GM21515 (cell line): ENCODE measurements around the gene GPHN.

ENCODE experiments used
- ATAC-seq: cut with Tn5 transposase; IDR thresholded peaks from one replicate; pipeline ENCODE4 v1.9.1; 2021; ENCODE audit not compliant: unreplicated experiment

GPHN gene

DNA sequence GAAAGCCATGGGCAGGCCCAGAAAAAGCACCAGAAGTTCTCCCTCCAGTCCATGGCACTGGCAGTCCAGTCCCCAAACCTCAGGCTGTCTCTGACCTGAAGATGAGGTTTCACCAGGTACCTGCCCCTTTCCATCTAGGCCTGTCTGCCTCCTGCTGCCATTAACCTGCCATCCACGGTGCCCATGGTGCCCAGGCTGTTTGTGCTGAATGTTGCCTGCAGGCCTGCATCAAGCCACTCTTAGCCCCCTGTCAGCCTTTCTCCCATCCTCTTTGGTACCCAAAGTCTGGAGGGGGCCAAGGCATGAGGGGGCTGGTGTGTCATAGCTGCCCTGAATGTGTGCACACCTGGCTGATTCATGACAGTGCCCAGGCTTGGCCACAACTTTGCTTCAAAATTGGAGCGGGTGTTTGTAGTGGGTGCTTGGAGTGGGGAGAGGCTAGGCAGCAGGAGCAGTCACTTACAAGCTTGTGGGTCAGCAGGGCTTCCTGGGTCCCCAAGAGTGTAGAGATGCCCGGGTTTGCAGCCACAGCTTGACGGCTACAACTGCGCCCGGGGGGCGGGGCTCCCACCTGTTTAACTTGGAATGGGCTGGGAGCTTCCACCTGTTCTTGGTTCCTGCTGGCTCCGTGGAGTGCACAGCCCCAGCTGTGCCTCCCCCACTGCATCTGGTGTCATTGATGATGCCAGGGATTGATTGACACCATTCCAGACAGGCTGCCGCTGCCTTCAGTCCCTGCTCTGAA is 88.5 kb downstream of the GPHN start:
- no peak for ATAC-seq

DNA sequence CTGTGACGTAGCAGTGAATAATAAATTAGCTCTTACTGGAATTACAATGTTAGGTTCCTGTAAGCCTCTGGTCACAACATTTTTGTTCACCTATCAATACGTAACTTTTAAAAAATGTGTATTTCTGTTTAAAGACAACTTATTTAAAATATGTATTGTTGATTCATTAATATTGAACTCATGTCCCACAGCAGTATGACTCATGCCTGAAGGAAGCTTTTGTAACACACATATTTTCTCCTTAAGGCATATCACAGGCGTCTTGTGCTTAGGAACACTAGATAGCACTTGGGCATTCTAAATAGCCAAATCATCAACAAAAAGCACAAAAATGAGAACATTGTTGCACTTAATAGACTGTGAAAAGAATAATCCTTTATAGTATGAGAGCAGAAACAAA is 92.5 kb downstream of the GPHN start:
- ATAC-seq, result no peak

DNA sequence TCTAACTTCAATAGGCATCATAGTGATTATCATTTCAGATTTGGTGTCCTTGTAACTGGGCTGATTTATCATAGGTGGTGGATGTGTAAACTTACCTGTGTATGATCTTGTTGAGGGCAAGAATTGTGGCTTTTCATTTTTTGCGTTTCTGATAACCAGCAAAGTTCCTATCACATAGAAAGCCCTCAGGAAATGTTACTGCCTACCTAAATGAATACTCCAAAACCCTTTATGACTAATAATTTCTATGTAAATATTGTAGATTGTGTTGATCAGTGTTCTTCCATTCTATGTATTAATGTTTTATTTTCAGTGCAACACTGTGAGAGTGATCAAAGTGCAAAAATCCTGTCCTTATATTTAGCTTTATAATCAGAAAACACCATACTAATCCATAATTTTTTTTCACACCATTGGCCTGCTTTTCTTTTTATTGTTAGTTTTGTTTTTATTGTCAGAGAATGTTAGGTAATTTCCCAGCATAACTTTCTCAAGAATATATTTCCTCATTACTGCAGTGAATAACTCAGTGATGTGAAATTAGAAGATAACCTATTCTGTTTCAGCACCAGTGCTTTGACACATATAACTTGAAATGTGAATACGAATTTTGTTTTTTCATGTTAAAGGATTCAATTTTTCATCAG is 94.1 kb downstream of the GPHN start:
- ATAC-seq, result no peak

DNA sequence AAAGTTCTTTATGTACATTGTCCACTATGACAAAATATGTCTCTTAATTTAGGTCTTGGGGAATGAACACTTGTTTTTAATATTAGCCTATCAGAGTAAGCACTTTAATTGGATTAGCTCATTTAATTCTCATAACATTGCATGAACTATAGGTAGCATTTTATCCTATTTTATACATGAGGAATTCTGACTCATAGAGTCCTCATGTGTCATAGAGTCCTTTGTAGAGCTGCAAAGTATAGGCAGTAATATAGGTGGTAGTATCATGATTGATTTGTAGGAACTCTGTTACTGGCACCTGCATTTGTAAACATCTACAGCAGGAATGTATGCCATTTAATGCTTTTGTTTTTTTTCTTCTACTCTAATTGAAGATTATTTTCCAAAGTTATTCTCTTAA is 96.0 kb downstream of the GPHN start:
- no peak for ATAC-seq

DNA sequence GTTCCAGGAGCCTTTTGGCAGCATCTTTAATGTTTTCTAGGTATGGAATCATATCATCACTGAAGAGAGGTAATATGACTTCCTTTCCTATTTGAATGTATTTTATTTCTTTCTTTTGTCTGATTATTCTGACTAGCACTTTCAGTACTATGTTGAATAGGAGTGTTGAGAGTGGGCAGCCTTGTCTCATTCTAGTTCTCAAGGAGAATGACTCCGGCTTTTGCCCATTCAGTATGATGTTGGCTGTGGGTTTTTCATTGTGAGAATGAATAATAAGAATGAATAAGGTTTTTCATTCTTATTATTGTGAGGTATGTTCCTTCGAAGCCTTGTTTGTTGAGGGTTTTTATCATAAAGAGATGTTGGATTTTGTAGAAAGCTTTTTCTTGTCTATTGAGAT is 98.9 kb downstream of the GPHN start:
- ATAC-seq, result no peak

DNA sequence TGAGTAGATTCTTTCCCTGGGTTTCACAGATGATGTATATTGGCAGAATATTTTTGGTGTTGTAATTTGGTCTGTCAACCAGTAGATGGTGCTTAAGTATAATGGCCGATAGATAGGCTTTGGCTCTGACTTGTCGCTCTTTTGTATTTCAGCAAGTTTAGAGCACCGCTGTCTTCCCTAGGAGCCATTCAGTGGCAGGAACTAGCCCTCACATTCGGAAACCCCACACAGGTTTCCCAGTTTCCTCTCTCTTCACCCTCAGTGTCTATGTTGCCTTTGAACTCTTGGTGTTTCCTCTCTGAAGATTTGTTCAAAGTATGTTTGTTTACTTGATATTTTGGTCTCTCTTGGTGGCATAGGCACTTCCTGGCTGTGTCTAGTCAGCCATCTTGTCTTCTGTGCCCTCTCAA is 102.2 kb downstream of the GPHN start:
- ATAC-seq, result no peak

DNA sequence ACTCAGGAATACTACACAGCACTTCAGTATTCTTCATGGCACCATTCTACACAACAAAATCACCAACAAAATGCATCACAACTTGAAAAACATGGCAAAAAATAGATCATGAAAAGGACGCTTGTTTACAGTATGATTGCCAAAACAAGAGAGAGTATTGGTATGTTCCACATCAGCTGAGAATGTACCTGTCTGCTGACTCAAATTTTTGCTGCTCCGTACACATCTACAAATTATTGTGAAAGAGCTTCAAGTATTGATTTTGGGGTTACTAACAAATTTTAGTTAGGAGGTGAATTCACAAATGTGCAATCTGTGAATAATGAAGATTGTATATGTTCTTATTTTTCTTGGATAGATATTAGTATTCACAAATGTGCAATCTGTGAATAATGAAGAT is 105.4 kb downstream of the GPHN start:
- ATAC-seq, result no peak

DNA sequence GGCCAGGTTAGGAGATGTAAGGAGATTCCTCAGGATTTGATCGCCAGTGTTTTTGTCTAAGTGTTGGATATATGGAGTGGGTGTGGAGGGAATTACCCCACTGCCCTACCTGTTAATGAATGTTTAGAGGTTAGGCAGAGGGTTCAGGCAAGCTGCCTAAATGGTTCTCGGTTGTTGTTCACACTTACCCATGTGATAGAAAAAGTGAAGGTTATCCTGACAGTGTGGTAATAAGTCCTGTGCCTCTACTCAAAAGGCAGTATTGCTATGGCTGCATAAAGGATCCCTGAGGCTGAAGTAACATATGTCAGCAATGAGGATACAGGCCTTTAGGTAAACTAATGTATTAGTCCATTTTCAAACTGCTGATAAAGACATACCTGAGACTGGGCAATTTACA is 112.0 kb downstream of the GPHN start:
- ATAC-seq, result no peak

DNA sequence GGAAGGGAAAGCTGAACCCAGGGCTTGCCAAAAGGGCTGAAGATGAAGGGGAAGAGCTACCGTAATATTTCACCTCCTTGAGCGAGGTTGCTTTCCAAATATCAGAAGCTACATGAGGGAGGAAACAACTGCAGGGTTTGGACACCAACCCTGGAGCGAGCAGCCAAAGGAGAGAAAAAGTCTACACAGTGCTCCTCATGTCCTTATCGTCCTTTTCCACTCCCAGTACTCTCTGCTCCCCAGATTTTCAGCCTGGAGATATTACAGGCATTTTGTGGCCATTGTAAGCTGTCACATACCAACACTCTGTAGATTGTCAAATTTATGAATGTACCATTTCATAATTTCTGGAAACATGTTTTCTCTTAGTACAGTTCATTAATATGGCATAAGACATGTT is 115.9 kb downstream of the GPHN start:
- ATAC-seq, result no peak

GRCh38 chr14:66624336-66624937 is 116.5 kb downstream of the GPHN start:
- ATAC-seq, result no peak

- no peak for ATAC-seq
Observed at GRCh38 chr14:66628636-66629035, 120.7 kb downstream of the GPHN start.

DNA sequence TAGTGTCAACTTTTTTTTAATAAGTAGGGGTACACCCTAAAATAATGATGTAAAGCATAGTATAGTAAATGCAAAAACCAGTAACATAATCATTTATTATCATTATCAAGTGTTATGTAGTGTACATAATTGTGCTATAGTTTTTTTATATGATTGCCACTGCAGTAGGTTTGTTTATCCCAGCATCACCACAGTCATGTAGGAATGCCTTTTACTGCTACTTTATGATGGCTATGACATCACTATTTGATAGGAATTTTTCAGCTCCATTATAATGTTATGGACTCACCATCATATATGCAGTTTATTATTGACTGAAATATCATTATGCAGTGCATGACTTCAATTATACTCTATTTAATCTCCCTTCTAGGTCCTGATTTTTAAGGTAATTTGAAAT is 121.6 kb downstream of the GPHN start:
- no peak for ATAC-seq

- ATAC-seq, result no peak
Observed at GRCh38 chr14:66634876-66635275, 126.9 kb downstream of the GPHN start.

DNA sequence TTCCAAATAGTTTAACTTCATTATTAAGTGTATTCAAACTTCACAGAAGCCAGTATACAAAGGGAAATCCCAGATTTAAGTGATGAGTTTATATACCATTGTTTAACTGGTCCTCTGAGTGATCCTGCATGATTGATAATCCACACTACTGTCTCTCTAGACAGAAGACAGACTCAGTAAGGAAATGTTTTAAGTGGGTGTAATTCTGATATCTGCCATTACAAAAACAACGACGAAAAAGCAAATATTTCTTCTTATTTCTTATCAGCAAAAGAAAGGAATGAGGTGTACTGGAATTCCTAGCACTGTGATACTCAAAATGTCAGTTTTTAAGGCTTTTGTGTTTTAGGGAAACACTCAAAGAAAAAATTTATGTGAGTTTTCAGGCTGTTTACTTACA is 127.5 kb downstream of the GPHN start:
- ATAC-seq, result no peak

DNA sequence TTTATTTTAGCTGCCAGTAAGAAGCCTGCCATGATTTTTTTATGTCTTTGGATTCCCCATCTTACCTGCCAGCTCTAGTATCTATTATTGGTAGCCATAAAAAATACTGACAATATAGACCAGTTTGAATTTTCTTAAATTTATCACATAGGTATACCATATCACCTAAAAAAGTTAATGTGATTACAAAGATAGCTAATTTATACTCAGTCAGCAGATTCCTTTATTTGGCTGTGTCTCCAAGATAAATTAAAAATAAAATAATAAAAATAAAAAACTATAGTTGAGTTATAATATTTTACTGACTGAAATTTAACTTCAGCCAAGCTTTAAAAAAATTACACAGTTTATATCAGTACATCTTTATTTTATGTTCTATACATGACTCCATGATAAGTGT is 128.3 kb downstream of the GPHN start:
- no peak for ATAC-seq

DNA sequence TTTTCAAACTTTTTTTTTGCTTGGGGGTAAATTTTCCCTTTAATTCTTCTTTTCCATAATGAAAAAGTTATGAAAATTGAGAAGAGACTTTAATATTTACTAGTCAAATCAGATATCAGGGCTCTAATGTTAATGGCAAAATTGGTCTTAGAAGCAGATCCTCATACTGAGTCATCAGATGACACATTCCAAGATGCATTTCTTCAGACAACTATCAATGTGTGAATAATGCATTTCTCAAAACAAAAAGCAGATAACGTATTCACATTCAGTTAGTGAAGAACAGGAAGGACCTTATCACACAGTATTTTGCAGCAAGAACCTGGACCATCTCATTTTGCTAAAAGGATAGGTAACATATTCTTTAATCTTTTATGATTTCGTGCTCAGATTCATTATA is 130.7 kb downstream of the GPHN start:
- ATAC-seq, result no peak

DNA sequence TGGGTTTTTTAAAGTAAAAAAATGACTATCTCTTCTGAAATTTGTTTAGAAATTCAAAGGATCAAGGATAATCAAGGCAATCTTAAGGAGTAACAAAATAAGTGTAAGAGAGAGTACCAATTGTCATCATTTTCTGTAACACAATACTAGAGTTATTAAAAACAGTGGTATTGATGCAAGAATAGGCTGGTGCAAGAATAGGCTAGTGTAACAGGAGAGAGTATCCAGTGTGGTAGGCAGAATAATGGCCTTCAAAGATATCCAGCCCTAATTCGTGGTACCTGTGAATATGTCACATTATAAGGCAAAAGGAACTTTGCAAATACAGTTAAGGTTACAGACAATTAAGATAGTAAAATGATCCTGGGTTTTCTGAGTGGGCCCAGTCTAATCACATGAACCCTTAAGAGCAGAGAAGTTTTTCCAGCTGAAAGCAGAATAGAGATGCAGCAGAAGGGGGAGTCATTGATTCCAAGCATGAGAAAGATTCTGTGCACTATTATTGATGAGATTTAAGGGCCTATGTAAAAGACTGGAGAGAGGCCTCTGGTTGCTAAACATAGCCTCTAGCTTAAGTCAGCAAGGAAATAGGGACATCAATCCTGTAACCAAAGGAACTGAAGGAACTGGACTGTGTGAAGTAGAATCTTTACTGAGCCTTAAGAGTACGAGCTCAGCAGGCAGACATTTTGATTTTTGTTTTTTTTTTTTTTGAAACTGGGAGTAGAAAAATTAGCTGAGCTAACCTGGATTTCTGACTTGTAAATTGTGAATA is 134.1 kb downstream of the GPHN start:
- no peak for ATAC-seq

DNA sequence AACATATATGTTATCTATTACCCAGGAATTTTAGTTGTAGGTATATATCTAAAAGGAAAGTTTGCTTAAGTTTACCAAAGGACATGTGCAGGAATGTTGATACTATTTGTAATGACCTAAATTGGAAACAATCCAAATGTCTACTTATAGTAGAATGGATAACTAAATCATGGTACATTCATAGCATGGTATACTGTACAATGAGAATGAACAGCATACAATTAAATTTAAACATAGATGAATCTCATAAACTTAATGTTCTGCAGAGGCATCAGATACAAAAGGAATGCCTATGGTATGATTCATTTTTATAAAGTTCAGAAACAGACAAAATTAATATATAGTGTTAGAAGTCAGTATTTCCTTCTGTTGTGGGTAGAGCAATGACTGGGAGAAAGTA is 135.4 kb downstream of the GPHN start:
- no peak for ATAC-seq

GRCh38 chr14:66645716-66646115 is 137.8 kb downstream of the GPHN start:
- ATAC-seq, result no peak

DNA sequence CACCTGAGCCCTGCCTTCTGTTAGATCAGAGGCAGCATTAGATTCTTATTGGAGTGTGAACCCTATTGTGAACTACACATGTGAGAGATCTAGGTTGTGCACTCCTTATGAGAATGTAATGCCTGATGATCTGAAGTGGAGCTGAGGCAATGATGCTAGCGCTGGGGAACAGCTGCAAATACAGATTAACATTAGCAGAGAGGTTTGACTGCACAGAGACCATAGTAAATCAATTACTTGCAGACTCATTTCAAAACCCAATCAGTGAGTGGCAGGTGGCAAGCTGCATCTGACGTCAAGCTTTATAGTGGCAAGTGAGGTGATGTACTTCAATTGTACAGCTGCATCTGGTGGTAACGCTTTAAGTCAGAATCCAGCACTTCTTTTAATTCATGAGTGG is 141.6 kb downstream of the GPHN start:
- ATAC-seq, result peak; percentile 58

DNA sequence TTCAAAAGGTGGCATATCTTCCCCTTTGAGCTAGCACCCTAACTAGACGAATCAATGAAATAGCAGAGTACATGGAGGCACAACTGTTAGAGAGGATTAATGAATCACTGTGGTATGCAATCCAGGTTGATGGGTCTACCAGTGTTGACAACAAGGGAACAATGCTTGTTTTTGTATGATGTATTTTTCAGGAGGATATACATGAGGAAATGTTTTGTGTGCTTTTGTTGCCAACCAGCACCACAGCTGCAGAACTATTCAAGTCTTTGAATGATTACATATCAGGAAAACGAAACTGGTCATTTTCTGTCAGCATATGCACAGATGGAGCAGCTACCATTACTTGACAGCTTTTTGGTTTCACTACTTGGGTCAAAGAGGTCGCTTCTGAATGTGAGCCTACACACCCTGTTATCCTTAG is 142.6 kb downstream of the GPHN start:
- no peak for ATAC-seq
